ENCODE results near the gene SNX14. TPM values are rescaled to one million over a fixed set of nuclear protein-coding genes. Genes with fewer than 3 reads are reported as not detected.

Gene SNX14
- total and polyA plus RNA-seq, 10 of the 15 experiments (the other 5 are each of a cell fraction or from before 2014, with no cell fraction given), result 34.2 to 122 (median 51.0) TPM

DNA sequence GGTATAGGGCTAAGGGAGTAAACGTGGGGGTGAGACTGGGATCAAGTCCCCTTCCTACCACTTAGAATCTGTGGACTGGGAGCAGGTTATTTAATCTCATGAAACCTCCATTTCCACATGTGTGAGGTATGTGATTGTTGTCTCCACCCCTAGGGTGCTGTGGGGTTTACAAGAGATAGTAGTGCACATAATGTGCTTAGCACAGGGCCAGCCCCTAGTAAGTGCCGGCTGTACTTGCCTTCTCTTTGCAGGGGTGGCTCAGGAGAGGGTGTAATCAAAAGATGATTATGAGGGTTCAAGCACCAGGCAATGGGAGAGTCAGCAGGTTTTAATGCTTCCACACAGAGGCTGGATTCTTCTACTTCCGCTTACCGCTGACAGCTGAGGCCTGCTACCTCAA, 136.9 kb downstream of the SNX14 start (continued):
- TF ChIP-seq, protein P1, sequence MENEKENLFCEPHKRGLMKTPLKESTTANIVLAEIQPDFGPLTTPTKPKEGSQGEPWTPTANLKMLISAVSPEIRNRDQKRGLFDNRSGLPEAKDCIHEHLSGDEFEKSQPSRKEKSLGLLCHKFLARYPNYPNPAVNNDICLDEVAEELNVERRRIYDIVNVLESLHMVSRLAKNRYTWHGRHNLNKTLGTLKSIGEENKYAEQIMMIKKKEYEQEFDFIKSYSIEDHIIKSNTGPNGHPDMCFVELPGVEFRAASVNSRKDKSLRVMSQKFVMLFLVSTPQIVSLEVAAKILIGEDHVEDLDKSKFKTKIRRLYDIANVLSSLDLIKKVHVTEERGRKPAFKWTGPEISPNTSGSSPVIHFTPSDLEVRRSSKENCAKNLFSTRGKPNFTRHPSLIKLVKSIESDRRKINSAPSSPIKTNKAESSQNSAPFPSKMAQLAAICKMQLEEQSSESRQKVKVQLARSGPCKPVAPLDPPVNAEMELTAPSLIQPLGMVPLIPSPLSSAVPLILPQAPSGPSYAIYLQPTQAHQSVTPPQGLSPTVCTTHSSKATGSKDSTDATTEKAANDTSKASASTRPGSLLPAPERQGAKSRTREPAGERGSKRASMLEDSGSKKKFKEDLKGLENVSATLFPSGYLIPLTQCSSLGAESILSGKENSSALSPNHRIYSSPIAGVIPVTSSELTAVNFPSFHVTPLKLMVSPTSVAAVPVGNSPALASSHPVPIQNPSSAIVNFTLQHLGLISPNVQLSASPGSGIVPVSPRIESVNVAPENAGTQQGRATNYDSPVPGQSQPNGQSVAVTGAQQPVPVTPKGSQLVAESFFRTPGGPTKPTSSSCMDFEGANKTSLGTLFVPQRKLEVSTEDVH (IDR thresholded peaks at IDR 0.05; ENCODE audit: low read depth, partially characterized antibody), result no peak
- no peak for TF ChIP-seq RCOR1 (conservative IDR thresholded peaks at IDR 0.05; ENCODE audit: low read depth, low read length)
- TF ChIP-seq, protein P2, sequence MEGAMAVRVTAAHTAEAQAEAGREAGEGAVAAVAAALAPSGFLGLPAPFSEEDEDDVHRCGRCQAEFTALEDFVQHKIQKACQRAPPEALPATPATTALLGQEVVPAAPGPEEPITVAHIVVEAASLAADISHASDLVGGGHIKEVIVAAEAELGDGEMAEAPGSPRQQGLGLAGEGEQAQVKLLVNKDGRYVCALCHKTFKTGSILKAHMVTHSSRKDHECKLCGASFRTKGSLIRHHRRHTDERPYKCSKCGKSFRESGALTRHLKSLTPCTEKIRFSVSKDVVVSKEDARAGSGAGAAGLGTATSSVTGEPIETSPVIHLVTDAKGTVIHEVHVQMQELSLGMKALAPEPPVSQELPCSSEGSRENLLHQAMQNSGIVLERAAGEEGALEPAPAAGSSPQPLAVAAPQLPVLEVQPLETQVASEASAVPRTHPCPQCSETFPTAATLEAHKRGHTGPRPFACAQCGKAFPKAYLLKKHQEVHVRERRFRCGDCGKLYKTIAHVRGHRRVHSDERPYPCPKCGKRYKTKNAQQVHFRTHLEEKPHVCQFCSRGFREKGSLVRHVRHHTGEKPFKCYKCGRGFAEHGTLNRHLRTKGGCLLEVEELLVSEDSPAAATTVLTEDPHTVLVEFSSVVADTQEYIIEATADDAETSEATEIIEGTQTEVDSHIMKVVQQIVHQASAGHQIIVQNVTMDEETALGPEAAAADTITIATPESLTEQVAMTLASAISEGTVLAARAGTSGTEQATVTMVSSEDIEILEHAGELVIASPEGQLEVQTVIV (IDR thresholded peaks at IDR 0.05; ENCODE audit: borderline replicate concordance, partially characterized antibody), result no peak

Other genes starting within 250 kb of the SNX14 start
- 8.2 and 8.4 TPM in 2 replicates for gene NT5E, start 143.8 kb downstream of the SNX14 start, total RNA-seq (2014; rRNA removed)
- gene NT5E, start 143.8 kb downstream of the SNX14 start, total RNA-seq (2014; rRNA removed; fragmentation: Illumina TruSeq; extraction: Trizol), result 6.6 and 6.9 TPM in 2 replicates
- 8.2 and 9.7 TPM in 2 replicates for gene NT5E, start 143.8 kb downstream of the SNX14 start, total RNA-seq (2021)
- gene NT5E, start 143.8 kb downstream of the SNX14 start, polyA plus RNA-seq (2011; rRNA removed), result 6.9 and 9.9 TPM in 2 replicates
- 5.6 and 7.5 TPM in 2 replicates for gene NT5E, start 143.8 kb downstream of the SNX14 start, polyA plus RNA-seq (2014; fragmentation: Illumina TruSeq; extraction: Trizol)
- gene NT5E, start 143.8 kb downstream of the SNX14 start, polyA plus RNA-seq (2014; fragmentation: Nextera tagmentation; extraction: Ambion mirVana), result 1 to 10 TPM; 1.9 to 3.9 TPM
- 7.7 and 8.4 TPM in 2 replicates for gene NT5E, start 143.8 kb downstream of the SNX14 start, polyA plus RNA-seq (2014; rRNA removed)
- gene NT5E, start 143.8 kb downstream of the SNX14 start, polyA plus RNA-seq (2016; fragmentation: Nextera tagmentation; extraction: Ambion mirVana), result 1 to 10 TPM; 8.4 to 9.3 TPM
- 77.6 and 89.3 TPM in 2 replicates for gene SYNCRIP, start 49.0 kb upstream of the SNX14 start, total RNA-seq (2014; rRNA removed)
- 124 and 129 TPM in 2 replicates for gene SYNCRIP, start 49.0 kb upstream of the SNX14 start, total RNA-seq (2014; rRNA removed; fragmentation: Illumina TruSeq; extraction: Trizol)
- 134 and 145 TPM in 2 replicates for gene SYNCRIP, start 49.0 kb upstream of the SNX14 start, total RNA-seq (2021)
- 28.4 and 46.4 TPM in 2 replicates for gene SYNCRIP, start 49.0 kb upstream of the SNX14 start, polyA plus RNA-seq (2011; rRNA removed)
- gene SYNCRIP, start 49.0 kb upstream of the SNX14 start, polyA plus RNA-seq (2014; fragmentation: Illumina TruSeq; extraction: Trizol), result 255 and 332 TPM in 2 replicates
- 100 to 1,000 TPM; 118 to 134 TPM for gene SYNCRIP, start 49.0 kb upstream of the SNX14 start, polyA plus RNA-seq (2014; fragmentation: Nextera tagmentation; extraction: Ambion mirVana)
- gene SYNCRIP, start 49.0 kb upstream of the SNX14 start, polyA plus RNA-seq (2014; rRNA removed), result 60.6 and 64.8 TPM in 2 replicates
- gene SYNCRIP, start 49.0 kb upstream of the SNX14 start, polyA plus RNA-seq (2016; fragmentation: Nextera tagmentation; extraction: Ambion mirVana), result 100 to 1,000 TPM; 195 to 198 TPM